GM12801 (cell line): ENCODE measurements around the gene DOCK10.

ENCODE experiments used
- TF ChIP-seq, protein P1 (sequence below): IDR thresholded peaks from one replicate; pipeline ENCODE4 v1.5.1; 2011; ENCODE audit warnings: control low read depth; ENCODE audit not compliant: insufficient read length; ENCODE audit errors: extremely low read depth

DOCK10 gene

DNA sequence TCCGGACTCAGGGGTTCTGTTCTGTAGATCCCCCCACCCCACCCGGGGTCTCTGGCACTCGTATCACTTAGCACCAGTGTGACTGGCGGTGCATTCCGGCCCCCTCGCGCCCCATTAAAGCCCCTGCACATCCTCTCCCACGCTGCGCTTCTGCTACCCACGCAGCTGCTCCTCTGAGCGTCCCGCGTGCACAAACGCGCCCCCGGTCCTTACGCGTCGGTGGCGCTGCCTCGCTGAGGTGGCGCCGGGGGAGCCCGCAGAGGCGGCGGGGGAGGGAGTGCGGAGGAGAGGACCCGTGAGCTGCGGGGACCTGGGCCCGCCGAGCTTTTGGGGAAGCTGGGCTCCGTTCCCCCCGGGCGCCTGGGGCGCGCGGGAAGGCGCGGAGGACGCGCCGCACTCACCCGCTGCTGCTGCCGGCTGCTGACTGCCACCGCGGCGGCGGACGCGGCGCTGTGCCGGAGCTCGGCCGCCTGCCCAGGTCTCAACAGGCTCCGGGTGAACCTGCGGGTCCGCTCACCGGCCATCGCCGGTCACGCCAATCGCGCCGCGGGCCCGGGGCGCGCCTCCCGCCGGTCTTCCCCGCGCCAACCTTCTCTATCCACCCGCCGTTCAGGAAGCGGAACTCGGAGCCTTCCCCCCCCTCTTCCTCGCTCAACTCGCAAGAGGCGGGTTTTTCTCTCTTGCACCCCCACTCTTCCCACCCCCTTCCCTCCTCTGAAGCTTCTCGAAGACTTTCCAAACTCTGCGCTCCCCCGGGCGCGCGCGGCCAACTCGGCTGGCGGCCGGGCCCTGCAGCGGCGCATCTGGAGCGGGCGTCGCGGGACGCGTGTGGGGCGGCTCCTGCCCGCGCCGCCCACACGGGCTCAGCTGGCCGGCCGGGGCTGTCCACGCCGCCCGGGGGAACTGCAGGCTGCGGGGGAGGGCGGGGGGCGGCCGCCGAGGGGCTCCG is at the start of gene DOCK10:
Gene DOCK10 (minus strand): TSS at position 618 of the 949 bp plus-strand sequence. CDS start 94 bp downstream, at position 524.
- TF ChIP-seq, protein P1, sequence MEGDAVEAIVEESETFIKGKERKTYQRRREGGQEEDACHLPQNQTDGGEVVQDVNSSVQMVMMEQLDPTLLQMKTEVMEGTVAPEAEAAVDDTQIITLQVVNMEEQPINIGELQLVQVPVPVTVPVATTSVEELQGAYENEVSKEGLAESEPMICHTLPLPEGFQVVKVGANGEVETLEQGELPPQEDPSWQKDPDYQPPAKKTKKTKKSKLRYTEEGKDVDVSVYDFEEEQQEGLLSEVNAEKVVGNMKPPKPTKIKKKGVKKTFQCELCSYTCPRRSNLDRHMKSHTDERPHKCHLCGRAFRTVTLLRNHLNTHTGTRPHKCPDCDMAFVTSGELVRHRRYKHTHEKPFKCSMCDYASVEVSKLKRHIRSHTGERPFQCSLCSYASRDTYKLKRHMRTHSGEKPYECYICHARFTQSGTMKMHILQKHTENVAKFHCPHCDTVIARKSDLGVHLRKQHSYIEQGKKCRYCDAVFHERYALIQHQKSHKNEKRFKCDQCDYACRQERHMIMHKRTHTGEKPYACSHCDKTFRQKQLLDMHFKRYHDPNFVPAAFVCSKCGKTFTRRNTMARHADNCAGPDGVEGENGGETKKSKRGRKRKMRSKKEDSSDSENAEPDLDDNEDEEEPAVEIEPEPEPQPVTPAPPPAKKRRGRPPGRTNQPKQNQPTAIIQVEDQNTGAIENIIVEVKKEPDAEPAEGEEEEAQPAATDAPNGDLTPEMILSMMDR = no peak

DNA sequence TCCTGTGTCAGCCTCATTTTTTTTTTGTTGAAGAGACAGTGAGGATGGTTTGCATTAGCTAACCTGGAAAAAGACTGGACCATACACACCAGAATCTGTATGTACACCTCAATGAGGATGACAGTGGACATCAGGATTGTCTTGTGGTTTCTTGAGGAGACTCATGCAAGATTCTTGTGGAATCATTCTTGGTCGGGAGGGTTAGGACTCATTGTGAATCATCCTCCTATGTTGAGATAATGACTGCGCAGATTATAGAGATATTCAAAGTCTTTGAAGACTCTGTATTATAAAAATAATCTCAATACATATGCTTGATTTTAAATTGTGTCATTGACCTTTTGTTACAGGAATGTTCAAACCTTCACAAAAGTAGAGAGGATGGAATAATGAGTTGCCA is 49.1 kb upstream of the DOCK10 start:
- TF ChIP-seq, protein P1 = no peak

DNA sequence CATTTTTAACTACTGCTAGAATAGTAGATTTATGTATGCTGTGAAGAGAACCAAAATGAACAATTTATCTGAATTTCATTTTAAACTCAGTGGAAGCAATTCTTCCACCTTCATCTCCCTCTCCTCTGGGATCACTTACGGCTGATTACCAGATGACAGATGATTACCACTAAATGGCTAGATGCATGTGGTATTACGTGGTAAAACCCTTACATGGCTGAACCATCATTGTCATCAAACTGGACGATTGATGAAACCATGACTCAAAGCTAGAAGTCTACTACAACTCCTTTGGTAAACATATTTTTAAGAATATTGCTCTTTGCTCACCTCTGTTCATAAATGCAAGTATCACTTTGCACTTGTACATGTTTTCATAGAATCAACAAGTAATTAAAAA is 48.5 kb upstream of the DOCK10 start:
- TF ChIP-seq, protein P1 = no peak

DNA sequence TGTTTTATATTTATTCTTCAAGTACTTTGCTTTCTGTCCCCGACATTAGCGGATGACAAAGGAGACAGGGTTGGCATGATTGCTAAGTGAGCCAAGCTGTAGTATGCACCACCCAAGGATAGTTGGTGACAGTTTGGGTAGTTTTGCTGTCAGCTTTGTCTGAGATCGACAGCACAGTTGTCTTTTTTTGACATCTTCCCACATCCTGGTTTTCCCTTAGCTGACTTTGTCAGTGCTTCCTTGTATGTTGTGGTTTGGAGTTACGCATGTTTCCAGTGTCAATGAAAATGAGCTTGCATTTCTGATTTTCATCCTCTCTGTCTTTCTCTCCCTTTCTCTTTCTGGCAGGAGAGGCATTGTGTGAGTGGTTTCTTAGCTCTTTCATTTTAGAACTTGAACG is 44.6 kb upstream of the DOCK10 start:
- TF ChIP-seq, protein P1 = no peak

GRCh38 chr2:225086439-225086838 is 44.2 kb upstream of the DOCK10 start:
- TF ChIP-seq, protein P1 = no peak

- TF ChIP-seq, protein P1 = no peak
These were observed 41.0 kb upstream of the DOCK10 start for GRCh38 chr2:225083276-225083675.

DNA sequence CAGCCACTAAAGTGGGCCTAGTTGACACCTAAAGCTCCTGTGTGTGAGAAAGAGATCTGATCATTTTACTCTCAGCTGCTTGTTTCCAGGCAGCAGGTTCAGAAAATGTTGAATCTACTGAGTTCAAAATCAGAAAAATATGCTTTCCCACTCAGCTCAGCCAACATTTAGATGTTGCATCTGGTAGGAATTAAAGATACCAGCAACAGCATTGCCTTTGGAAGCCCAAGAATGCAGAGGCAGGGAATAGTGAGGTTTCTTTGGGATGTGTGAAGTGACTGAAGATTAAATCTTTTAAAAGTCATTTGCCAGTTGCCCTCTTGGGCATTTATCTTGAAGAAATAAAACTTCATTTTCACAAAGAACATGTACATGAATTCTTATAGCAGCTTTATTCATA is 33.9 kb upstream of the DOCK10 start:
- TF ChIP-seq, protein P1 = no peak
